K562 (cell line): ENCODE measurements around the gene OPCML.

ENCODE experiments used
- FOXM1 ChIP-seq, 2 experiments: fragments of 450-650 bp in 1 of 2; sonication (generic) in 1 of 2; formaldehyde crosslinking in 1 of 2; IDR thresholded peaks; 2 replicates each; pipeline versions ENCODE4 v1.6.1 to v1.9.0; 2017 to 2022; ENCODE audit warnings: low read depth in 2 of 2, mild to moderate bottlenecking in 2 of 2, missing genetic modification reagents in 1 of 2, moderate library complexity in 1 of 2
- NFYB ChIP-seq: IDR thresholded peaks from 2 replicates; pipeline ENCODE4 v1.6.1; 2011; ENCODE audit warnings: mild to moderate bottlenecking, moderate library complexity; ENCODE audit not compliant: insufficient read length; ENCODE audit errors: extremely low read depth
- NR3C1 ChIP-seq: sonication (generic); formaldehyde crosslinking; IDR thresholded peaks from 2 replicates; pipeline ENCODE4 v1.8.1; 2022; ENCODE audit warnings: missing genetic modification reagents
- SMAD2 ChIP-seq: fragments of 150-350 bp; IDR thresholded peaks from 2 replicates; pipeline ENCODE4 v1.6.1; 2014; ENCODE audit warnings: low read depth, mild to moderate bottlenecking, low read length
- SRF ChIP-seq, 2 experiments: fragments of 250-450, 450-650 bp in 1 of 2; sonication (Bioruptor Pico) in 1 of 2; sonication (generic) in 1 of 2; formaldehyde crosslinking; IDR thresholded peaks; 2 replicates each; pipeline versions ENCODE4 v1.5.0 to v1.5.1; 2020 to 2022; ENCODE audit warnings: mild to moderate bottlenecking in 1 of 2, missing genetic modification reagents in 1 of 2
- TARDBP ChIP-seq: fragments of 450-650 bp; IDR thresholded peaks from 2 replicates; pipeline ENCODE4 v1.6.1; 2016
- TEAD2 ChIP-seq: fragments of 450-650 bp; IDR thresholded peaks from 2 replicates; pipeline ENCODE4 v1.6.1; 2016; ENCODE audit warnings: missing genetic modification characterization, control low read depth, missing compliant biosample characterization
- TF ChIP-seq, protein P1 (sequence below): fragments of 250-450 bp; sonication (Bioruptor Pico); IDR thresholded peaks from 2 replicates; pipeline ENCODE4 v1.5.0; 2021

DNA sequence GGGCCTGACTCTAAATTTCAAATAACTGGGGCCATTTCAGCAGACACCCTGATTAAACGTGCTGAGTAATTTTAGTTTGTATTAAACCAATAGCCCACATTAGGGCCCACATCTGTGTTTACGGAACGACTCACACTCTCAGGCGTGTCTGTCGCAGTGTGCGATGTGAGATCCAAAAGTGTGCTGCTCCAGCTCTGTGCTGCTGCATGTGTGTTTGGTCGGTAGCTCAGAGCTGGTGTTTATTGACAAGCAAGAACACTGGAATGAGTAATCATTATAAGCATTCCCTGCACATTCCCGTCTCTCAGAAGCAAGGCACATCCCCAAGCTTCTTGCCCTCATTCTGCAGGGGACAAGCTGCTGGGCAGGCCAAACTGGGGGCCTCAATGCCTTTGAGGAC is 7.8 kb downstream of the OPCML start:
- TF ChIP-seq FOXM1 (IDR thresholded peaks at IDR 0.05; ENCODE audit: low read depth) (no peak), FOXM1 (CRISPR knock-in tag; IDR thresholded peaks at IDR 0.05; ENCODE audit: low read depth) (no peak), NR3C1 (CRISPR knock-in tag) (no peak), TARDBP (no peak), TEAD2 (tag) (no peak), SMAD2 (no peak), NFYB (no peak), SRF (CRISPR knock-in tag; IDR thresholded peaks at IDR 0.05) (no peak)
- TF ChIP-seq, protein P1, sequence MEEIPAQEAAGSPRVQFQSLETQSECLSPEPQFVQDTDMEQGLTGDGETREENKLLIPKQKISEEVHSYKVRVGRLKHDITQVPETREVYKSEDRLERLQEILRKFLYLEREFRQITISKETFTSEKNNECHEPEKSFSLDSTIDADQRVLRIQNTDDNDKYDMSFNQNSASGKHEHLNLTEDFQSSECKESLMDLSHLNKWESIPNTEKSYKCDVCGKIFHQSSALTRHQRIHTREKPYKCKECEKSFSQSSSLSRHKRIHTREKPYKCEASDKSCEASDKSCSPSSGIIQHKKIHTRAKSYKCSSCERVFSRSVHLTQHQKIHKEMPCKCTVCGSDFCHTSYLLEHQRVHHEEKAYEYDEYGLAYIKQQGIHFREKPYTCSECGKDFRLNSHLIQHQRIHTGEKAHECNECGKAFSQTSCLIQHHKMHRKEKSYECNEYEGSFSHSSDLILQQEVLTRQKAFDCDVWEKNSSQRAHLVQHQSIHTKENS (CRISPR knock-in tag) = no peak
